HG03457 (cell line): ENCODE results near the gene FOXP2.
"Not testable (repeated sequence)": the region's sequence is repeated elsewhere in the genome, so short reads cannot be mapped to it uniquely, and the experiment has no call there.

Experiments
- ATAC-seq: cut with Tn5 transposase; IDR thresholded peaks from one replicate; pipeline ENCODE4 v1.9.1; 2021; ENCODE audit warnings: moderate number of reproducible peaks; ENCODE audit not compliant: unreplicated experiment

Gene FOXP2

DNA sequence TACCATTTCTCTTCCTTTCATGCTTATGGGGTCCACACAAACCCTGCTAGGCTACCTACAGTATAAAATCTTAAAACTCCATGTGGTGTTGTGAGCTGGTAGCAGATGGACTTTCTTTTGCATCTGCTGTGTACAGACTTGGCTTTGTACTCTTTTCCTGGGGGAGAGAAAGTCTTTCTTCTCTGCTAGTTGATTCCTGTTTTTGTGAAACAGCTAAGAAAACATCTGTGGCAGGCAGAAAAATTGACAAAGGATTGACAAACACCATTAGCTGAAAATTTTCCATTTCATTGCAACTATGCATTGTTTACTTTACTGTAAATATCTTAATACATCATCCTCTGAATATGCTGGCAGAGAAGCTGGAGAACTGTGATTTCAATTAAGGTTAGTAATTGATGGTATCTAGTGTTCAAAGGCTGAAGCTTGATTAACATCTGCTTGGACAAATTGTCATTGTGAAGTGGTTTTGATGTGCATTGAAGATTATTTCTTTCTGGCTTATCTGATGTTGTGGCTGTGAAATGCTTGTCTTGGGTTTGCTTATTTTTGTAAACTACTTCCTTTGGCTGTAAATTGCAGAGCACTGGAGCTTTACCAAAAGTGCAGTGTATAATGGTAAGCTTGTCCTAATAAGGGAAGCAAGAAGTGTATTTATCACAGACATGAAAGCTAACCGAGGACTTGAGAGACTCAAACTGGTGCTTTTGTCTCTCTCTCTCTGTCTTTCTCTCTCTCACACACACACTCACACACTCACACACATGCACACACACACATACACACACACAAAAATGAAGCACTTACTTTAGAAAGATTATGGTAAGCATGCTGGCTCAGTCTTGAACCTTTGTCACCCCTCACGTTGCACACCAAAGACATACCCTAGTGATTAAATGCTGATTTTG, at the start of gene FOXP2:
Gene FOXP2 (plus strand): TSS at position 660 of the 908 bp plus-strand sequence. CDS start 11,697 bp downstream, outside the sequence.
- no peak for ATAC-seq

DNA sequence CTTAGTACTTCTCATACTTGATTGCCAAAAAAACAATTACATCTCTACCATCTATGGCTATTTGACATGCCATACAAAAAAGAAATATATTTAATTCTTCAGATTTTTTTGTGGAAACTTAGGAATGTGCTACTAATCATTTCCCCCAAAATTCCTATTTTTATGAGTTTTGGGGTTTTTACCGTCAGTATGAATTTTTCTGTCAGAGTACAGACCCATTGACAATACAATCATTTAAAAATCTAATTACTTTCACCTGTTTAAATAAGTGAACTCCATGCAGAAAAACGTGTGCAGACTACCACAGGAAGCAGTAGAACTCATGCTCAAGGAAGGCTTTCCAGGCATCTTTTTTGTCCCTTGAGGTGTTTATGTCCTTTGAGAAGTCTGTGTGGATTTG, 48.8 kb upstream of the FOXP2 start:
- ATAC-seq = no peak

DNA sequence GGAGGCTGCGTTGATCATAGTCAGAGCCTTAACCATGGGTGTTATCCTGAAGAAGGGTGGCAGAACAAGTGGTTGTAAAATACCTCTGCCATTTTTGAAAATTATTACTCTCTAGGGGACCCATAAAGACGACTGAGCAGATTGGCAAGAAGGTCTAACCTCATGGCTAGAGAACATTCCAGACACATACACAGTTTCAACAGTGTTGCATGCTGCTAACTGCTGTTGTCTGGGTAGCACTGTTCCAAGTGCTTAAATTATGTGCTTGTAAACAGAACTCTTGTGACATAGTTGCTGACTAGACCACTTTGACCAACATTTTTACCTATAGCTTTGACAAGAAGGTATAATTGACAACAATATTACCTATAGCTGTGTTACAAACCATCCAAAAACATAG, 46.1 kb upstream of the FOXP2 start:
- ATAC-seq = no peak

DNA sequence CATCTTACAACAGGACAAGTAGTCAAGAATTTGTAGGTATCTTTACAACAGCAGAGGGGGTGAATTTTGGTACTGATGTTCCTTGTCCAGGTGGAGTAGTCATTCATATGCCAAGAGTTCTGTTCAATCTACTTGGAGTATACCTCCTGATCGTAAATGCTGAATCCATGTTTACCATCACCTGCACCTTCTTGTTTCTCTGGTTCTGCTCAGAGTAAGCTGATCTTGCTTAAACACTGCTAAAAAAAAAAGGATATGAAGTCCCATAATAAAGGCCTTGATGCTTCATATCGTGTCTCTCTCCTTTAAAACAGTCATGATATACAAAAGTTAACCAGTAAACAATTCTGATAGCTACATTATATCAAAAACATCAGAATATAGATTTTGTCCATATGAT, 45.3 kb upstream of the FOXP2 start:
- no peak for ATAC-seq

DNA sequence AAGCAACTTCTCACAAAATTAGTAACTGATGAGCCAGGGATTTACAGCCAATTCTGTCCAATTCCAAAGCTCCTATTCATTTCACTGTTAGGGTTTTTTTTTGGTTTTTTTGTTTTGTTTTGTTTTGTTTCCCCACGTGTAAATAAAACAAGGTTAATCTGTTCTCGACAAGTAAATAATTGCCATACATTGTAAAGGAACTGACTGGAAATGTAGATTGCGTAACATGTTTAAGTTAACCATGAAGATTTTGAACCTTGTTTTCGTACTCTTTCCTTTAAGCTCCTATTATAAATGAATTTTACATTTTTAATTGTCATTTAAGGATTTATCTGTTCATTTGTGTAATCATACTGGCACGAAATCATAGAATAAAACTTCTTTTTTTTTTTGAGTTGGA, 42.0 kb upstream of the FOXP2 start:
- no peak for ATAC-seq

DNA sequence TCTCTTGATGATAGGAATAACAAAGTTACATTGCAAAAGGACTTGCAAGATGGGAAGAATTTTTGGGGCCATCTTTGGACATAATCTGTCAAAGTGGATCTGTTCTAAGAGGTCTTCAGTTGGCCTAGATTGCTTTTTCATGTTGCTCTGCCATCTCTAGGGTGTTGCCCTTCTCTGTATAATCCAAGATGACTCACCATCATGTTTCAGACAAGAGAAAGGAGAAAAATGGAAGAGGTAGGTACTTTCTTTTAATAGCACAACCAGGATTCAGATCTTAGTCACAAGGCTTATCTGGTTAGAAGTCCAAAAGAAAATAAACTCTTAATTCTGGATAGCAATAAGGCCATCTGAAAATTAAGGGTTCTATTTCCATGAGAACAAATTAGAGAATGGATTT, 38.7 kb upstream of the FOXP2 start:
- ATAC-seq = no peak

DNA sequence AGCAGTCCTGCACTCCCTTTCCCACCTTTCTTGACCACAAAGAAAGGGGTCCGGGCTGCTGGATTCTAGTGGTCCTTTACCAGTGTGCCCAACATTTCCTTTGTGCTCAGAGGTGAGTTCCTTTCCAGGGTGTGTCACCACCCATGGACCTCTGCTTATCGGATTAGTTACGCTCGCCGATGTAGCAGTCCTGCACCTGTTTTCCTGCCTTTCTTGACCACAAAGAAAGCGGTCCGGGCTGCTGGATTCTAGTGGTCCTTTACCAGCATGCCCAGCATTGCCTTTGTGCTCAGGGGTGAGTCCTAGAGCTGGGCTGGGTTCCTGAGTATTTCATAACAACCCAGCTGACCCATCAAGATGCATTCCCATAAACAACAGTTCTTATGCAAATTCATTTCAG, 30.7 kb upstream of the FOXP2 start:
- not testable (repeated sequence) for ATAC-seq

DNA sequence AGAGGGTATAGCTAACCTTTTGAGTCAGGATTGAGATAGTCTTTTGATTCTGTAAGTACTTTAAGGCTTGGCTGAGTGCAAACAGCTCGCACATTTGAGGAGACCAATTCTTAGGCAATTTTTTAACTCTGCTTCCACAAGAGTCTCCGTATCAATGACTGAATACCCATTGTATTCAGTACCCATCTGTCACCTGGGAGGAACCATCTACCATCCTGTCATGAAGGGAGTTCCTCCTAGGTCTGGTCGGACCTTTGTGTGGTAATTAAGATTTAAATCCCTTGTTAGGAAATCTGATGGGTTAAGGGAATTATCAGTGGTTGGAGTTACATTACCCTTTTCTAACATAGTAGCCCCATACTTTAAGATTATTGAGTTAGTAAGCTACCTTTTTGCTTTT, 30.3 kb upstream of the FOXP2 start:
- ATAC-seq = not testable (repeated sequence)

DNA sequence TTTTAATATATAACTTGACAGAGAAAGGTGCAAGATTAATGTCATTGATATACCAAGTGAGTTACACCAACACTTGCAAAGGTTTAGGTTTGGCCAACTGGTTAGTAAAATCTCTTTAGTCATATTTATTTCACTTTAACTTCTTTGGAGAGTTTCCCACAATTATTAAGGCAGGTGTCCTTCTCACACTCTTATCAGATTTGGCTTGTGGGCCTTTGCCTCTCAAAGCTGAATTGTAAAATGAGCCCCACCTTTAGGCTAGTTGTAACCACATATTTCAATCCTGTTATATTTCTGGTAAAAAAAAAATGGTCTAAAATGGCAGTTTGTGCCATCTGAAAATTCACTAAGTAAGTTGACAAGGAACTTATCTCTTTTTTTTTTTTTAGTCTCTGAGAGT, 26.6 kb upstream of the FOXP2 start:
- ATAC-seq = no peak

DNA sequence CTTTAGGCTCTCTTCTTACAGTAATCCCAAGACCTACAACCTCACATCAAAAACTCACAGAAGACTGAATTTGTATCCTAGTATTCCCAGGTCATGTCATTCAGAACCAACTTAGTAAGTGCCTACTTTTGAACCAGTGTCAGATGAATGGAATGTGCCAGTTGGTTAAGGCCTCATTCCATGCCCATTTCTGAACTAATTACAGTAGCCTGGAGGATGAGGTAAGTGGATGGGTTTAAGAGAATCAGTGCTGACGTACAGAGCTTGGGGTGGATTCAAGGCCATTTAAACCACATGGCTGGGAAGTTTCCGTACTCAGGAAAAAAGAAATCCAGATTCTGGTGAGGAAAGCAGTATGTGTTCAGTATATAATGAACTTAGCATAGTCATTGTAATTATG, 21.9 kb upstream of the FOXP2 start:
- no peak for ATAC-seq

DNA sequence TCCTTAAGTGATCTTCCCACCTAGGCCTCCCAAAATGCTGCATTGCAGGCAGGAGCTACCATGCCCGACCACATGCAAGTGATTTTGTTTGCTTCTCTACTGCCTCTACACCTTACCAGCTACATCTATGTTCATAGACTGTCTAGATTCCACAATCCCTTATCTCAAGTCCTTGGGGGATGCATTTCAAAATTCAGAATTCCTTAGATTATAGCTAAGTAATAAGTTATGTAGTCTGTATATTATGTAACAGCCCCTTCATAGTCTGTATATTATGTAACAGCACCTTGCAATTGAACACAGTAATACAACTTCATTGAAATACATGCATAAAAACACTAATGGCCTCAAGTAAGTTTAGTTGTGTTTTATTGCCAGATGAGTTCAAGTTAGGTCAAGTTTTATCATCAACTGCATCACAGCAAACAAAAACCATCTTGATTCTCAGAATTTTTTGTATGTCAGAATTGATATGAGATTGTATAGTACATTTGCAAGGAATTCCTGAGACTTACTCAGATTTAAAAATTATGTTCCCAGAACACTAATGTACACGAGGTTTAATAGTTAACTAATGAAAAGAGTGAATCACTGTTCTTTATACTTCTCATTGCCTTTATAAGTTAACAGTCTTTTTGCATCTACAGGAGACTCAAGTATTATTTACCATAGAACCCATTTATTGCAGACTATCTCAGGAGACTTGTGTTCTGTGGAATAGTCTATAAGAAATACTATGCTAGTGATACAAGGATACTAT, 11.6 kb upstream of the FOXP2 start:
- ATAC-seq = no peak

DNA sequence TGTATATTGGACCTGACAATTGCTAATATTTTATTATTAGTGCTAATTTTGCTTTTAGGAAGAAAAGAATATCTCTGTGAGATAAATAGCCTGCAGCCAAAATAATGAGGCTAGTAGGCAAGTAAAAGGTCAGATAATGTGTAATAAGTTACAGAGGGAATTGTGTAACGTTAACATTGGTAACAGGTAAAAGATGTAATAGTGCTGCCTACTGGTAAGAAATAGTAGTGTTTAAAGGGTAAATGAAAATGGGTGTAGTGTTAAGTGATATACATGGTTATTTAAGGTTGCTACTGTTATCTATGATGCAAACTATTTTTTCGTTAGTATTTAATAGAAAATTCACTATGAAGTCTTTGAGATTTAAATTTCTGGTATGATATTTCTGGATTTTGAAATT, 9.2 kb upstream of the FOXP2 start:
- ATAC-seq = peak; percentile 65

DNA sequence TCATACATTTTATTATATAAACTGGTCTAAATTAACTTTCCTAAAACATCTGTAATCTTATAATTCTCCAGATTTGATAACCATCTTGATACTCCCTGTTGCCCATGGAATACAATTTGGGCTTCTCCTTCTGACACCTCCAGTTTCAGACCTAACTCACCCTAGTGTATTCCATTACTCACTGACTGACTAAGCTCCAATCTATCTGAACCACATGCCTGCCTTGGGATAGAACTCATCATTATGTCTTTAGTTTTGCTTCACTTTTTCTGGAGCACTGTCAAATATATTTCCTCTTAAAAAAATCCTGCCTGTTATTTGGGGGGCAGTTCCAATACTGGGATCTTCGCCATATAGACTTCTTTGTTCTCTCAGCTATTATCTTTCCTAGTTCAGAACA, 4.9 kb upstream of the FOXP2 start:
- no peak for ATAC-seq

DNA sequence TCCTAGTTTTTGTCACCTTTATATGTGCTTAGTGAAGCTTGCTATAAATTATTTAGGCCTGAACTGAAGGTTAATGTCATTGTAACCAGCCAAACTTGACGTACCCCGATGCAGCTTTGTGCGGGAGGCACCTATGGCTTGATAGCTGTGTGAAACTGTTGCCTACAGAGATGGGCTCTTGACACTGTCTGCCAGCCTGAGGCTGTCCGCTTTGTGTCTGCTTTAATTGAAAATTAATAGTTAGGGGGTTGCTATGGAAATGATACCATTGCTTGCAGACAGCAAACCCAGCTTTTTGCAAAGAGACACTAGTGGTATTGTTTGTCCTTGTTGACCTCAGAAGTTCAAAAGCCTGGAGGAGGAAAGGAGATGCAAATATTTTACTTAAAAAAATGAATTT, 2.1 kb upstream of the FOXP2 start:
- no peak for ATAC-seq

DNA sequence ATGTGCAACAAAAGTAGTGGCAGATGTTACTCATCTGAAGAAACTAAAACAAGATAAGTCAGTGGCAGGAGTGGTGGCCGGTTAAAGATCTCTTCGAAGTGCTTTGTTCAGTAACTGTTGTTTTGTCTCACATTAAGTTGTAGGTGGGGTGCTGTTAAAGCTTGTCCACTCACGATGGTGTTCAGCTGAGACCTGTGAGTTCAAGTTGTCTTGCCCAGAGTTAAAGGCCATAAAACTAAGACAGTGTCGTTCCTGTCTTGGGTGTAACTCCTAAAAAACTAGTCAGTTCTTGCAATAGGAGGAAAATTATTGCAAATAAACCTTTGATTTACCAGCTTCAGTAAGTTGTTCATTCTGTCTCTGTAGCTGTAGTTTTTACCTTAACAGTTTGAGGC, 857 bp upstream of the FOXP2 start:
- no peak for ATAC-seq

DNA sequence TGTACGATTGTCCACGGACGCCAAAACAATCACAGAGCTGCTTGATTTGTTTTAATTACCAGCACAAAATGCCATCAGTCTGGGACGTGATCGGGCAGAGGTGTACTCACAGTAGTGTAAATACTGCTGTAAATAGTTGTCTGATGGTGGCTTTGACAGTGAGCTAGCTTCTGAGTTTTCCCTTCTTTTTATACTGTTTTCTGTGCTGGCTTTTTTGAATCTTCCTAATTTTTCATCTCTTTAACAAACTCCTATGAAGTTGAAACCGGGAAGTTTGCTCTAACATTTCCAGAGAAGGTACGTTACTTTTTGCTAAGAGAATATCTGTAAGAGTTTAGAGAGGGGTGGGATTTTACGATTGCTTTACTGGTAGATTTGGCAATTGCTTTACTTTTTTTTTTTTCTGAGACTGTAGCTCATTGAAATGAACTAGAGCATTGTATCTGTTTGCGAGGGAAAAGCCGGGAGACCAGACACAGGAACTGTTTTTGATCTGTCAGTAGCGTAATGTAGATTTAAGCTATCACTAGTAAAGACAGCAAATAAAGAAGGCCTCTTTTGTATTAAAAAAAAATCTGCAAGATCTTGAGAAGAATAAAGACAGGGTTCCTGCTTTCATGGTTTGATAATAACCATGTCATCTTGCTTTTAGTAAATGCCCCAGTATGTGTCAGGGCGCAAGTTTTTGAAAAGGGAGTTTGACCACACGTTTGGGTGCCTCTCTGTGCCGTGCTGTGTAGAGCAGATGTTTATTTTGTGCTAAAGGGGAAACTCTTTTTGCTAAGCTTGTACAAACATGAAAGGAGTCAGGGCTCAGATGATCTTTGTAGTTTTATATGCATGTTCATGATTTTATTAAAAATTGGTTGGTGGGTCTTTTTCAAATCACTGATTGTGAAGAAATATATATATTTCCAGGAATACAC, 712 bp downstream of the FOXP2 start:
- no peak for ATAC-seq

DNA sequence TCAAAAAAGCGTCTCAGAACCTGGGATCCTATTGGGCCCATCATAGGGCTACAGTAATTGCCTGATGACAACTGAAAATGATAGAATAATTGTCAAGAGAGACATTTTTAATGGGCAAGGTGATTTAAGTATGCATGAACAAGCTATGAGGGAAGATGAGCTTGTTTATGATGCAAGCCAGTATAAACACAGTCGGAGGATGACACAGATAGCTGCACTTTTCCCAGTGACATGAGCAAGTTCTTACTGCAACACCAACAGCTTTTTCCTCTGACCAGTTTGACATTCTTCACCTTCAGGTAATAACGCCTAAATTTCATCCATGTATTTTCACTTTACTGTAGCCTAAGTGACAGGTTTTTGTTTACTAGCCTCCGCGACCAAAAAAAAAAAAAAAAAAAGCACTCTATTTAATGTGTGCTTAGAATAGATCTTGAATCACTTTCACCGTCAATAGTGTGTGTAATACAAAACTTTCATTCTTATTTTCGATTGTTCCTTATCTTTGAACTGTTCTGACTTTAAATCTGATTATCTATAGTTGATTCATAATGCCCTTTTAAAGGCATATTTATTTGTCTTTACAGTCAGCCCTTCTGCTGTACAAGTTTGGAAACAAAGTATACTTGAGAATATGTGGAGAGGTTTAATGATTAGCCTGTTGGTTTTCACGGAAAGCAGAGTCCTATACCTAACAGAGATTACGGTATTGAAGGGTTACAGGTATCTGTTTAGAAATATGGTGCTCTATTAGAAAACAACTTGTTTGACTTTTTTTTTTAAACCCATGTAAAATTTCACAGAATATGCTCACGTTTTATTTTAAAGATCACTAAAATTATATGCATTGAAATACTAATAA, 1.7 kb downstream of the FOXP2 start:
- no peak for ATAC-seq

DNA sequence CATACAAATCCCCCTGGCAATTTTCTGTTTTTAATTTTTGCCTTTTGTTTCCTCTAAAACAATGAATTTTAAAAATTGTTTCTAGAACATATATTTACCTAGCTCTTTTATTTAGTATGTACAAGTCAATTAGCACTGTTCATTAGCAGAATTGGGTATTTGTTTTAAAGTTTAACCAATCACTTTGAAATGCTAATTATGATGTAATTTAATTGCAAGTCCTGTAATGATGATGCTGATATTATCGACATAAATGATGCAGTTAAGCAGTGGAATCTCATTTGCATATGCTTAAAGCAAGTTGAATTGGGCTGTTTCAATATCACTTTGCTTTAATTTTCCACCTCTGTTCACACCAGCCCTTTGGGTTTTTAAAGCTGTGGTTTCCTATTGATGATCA, 2.7 kb downstream of the FOXP2 start:
- ATAC-seq = no peak

DNA sequence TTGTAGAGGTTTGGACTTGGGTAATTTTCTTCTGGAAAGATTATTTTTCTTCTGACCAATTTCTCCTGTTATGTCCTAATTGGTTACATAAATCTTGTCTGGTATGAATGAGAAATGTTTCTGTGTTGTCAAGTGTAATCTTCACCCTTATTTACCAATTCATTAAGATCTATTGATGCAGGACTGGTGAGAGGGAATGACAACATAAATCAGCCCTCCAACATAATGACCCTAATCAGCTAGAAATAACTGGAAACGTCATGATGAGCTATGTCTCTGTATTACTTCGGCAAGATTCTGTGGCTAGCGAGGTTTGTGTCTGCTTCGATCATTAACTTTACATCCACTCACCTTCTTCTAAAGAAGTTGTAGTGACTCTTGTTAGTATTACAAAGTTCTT, 3.5 kb downstream of the FOXP2 start:
- no peak for ATAC-seq
